CD4-positive, alpha-beta T cell (primary cell): Measurements from ENCODE around the gene SF3B4. TPM values are rescaled to one million over a fixed set of nuclear protein-coding genes. Genes with fewer than 3 reads are reported as not detected.
"Not testable (repeated sequence)": the region's sequence is repeated elsewhere in the genome, so short reads cannot be mapped to it uniquely, and the experiment has no call there.

ENCODE experiments used
- ATAC-seq: fragments of 200-7000 bp; cut with Tn5 transposase; one replicate; pipeline ENCODE4 v1.10.0; 2022; ENCODE audit warnings: mild to moderate bottlenecking; ENCODE audit not compliant: poor library complexity
- CTCF ChIA-PET: fragments of 350-600 bp; sonication (Branson Sonifier 250); formaldehyde crosslinking; loops from one replicate; lab custom pipeline; 2021; ENCODE audit warnings: antibody characterized with exemption, inconsistent platforms; lab: Charles Lee
- POLR2A ChIA-PET: fragments of 350-600 bp; sonication (Branson Sonifier 250); formaldehyde crosslinking; loops from one replicate; lab custom pipeline; 2021; ENCODE audit warnings: antibody characterized with exemption, inconsistent platforms; lab: Charles Lee
- DNase-seq, 14 experiments: peaks; one replicate each; pipeline ENCODE4 v3.0.0-alpha.2; 2013 to 2020; ENCODE audit warnings: mixed read lengths in 2 of 14
- H3K27ac ChIP-seq, 2 donors: one replicate each; pipeline versions ENCODE4 v1.5.1 to v1.7.0; 2013; ENCODE audit warnings: low read length in 2 of 2, low read depth in 1 of 2, mild to moderate bottlenecking in 1 of 2
- H3K27me3 ChIP-seq, 2 experiments: 1 replicate in 1 of 2; 2 replicates in 1 of 2; pipeline versions ENCODE4 v1.6.1 to v1.7.0; 2013; ENCODE audit warnings: low read length in 2 of 2, control low read depth in 1 of 2, mild to moderate bottlenecking in 1 of 2, moderate library complexity in 1 of 2; ENCODE audit not compliant: insufficient read depth in 2 of 2, control insufficient read depth in 1 of 2
- H3K36me3 ChIP-seq: one replicate; pipeline ENCODE4 v1.6.1; 2013; ENCODE audit warnings: low read length, control low read depth; ENCODE audit not compliant: insufficient read depth
- H3K4me1 ChIP-seq: one replicate; pipeline ENCODE4 v1.6.1; 2013; ENCODE audit warnings: low read length, control low read depth; ENCODE audit not compliant: insufficient read depth
- H3K4me3 ChIP-seq: one replicate; pipeline ENCODE4 v1.5.1; 2013; ENCODE audit warnings: mild to moderate bottlenecking, low read length, moderate library complexity
- H3K9me3 ChIP-seq, 2 experiments: 1 replicate in 1 of 2; 2 replicates in 1 of 2; pipeline versions ENCODE4 v1.6.1 to v1.7.0; 2013; ENCODE audit warnings: low read length in 2 of 2, mild to moderate bottlenecking in 2 of 2, control low read depth in 1 of 2, moderate library complexity in 1 of 2; ENCODE audit not compliant: control insufficient read depth in 1 of 2, insufficient read depth in 1 of 2
- H3K27ac Mint-ChIP-seq: one replicate; pipeline ENCODE4 v1.8.0; 2020; ENCODE audit warnings: mixed read lengths
- H3K27me3 Mint-ChIP-seq: one replicate; pipeline ENCODE4 v1.8.0; 2021; ENCODE audit warnings: mixed read lengths
- H3K36me3 Mint-ChIP-seq: one replicate; pipeline ENCODE4 v1.8.0; 2021; ENCODE audit warnings: low read depth, mixed read lengths
- H3K4me1 Mint-ChIP-seq: one replicate; pipeline ENCODE4 v1.8.0; 2021; ENCODE audit warnings: low read depth, mixed read lengths
- H3K4me3 Mint-ChIP-seq: one replicate; pipeline ENCODE4 v1.8.0; 2020; ENCODE audit warnings: mild to moderate bottlenecking, mixed read lengths
- H3K9me3 Mint-ChIP-seq: one replicate; pipeline ENCODE4 v1.8.0; 2020; ENCODE audit warnings: mixed read lengths
- intact Hi-C, 2 experiments: fragments of 100-400 bp; cut with DNase I in 1 of 2; cut with micrococcal nuclease in 1 of 2; formaldehyde crosslinking; loops; one replicate each; pipeline versions ENCODE4 v1.15.1 to v1.9.0; 2023 to 2025; cut with DNase I, micrococcal nuclease
- total RNA-seq, 174 experiments: library from RNA in 2 of 174; stranded (reverse) in 2 of 174; gene quantifications; one replicate each; pipeline ENCODE4 v1.2.3 and lab custom pipeline; 2021 to 2026
- TF ChIP-seq, protein P1 (sequence below): fragments of 200-600 bp; IDR thresholded peaks from one replicate; pipeline ENCODE4 v1.8.0; 2022; ENCODE audit warnings: antibody characterized with exemption, mild to moderate bottlenecking

SF3B4 gene
- total RNA-seq, 2 experiments from 2014 or later, result 38.0 to 38.6 TPM

DNA sequence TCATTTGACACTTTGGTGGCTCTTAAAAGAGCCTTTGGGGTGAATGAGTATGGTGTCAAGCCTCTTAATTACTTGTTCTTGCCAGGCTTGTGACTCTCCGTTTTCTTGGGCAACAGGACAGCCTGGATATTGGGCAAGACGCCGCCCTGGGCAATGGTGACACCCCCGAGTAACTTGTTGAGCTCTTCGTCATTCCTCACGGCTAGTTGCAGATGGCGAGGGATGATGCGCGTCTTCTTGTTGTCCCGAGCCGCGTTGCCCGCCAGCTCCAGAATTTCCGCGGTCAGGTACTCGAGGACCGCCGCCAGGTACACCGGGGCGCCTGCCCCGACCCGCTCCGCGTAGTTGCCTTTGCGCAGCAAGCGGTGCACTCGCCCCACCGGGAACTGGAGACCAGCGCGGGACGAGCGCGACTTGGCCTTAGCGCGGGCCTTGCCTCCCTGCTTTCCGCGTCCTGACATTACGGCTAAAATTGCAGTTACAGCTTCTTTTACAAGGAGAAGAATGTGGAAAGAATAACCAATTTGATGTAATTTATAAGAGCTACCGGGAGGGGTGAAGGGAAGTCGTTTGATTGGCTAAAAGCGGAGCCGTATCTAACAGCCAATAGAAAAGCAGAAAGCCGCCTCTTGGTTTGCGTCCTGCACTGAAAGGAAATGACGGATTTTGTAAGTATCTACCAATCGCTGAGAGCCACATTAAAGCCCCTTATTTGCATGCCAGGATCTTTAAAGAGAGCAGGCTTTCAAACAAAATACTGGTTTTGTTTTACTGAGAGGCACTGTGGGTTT lies 40.0 kb downstream of the SF3B4 start:
- Histone ChIP-seq H3K9me3 (peaks cover 0 to 3% of the 10 kb centered on the region in 2 experiments), H3K4me1 (peaks cover 31% of the 10 kb centered on the region), H3K36me3 (no peaks in the 10 kb centered on the region), H3K4me3 (peak overlapping the region; percentile 87), H3K27ac (peak overlapping the region; percentile 91 to 96), H3K27me3 (no peaks in the 10 kb centered on the region)
- ChIA-PET CTCF (interaction anchor here (1.2 to 1.8 kb wide), 6 partner anchors 9 to 299 kb away, joined by 3 to 6 read pairs (median 4); partner anchors contain the start of gene BOLA1), POLR2A (interaction anchor here (0.6 to 6.7 kb wide), 60 partner anchors 8 to 1394 kb away, joined by 3 to 259 read pairs (median 7); partner anchors contain the start of genes ANP32E, APH1A, BOLA1 and CERS2)
- Mint-ChIP-seq H3K4me1 (no peaks in the 10 kb centered on the region), H3K27me3 (no peaks in the 10 kb centered on the region), H3K36me3 (no peaks in the 10 kb centered on the region), H3K9me3 (no peaks in the 10 kb centered on the region), H3K27ac (no peak overlapping the region), H3K4me3 (no peak overlapping the region)
- DNase-seq (peak; percentile 47 to 98 (median 70)), ATAC-seq (peak; percentile 65)
- TF ChIP-seq, protein P1, sequence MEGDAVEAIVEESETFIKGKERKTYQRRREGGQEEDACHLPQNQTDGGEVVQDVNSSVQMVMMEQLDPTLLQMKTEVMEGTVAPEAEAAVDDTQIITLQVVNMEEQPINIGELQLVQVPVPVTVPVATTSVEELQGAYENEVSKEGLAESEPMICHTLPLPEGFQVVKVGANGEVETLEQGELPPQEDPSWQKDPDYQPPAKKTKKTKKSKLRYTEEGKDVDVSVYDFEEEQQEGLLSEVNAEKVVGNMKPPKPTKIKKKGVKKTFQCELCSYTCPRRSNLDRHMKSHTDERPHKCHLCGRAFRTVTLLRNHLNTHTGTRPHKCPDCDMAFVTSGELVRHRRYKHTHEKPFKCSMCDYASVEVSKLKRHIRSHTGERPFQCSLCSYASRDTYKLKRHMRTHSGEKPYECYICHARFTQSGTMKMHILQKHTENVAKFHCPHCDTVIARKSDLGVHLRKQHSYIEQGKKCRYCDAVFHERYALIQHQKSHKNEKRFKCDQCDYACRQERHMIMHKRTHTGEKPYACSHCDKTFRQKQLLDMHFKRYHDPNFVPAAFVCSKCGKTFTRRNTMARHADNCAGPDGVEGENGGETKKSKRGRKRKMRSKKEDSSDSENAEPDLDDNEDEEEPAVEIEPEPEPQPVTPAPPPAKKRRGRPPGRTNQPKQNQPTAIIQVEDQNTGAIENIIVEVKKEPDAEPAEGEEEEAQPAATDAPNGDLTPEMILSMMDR, result no peak
- intact Hi-C loops, result loop anchor here (1.0 to 2.0 kb wide), 4 partner anchors 12 to 163 kb away; partner anchors contain the start of genes BOLA1 (in 2 of the 2) and SF3B4 (in 2 of the 2)

DNA sequence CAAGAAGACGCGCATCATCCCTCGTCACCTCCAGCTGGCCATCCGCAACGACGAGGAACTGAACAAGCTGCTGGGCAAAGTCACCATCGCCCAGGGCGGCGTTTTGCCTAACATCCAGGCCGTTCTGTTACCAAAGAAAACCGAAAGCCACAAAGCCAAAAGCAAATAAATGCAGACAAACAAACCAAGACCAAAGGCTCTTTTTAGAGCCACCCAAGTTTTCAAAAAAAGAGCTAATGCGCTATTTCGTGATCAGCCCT lies 40.5 kb downstream of the SF3B4 start:
- intact Hi-C loops, ATAC-seq: not testable (repeated sequence)
- POLR2A ChIA-PET, result interaction anchor here (0.6 to 6.7 kb wide), 49 partner anchors 7 to 1088 kb away, joined by 3 to 259 read pairs (median 11); partner anchors contain the start of genes ANP32E, APH1A, BOLA1 and CERS2

DNA sequence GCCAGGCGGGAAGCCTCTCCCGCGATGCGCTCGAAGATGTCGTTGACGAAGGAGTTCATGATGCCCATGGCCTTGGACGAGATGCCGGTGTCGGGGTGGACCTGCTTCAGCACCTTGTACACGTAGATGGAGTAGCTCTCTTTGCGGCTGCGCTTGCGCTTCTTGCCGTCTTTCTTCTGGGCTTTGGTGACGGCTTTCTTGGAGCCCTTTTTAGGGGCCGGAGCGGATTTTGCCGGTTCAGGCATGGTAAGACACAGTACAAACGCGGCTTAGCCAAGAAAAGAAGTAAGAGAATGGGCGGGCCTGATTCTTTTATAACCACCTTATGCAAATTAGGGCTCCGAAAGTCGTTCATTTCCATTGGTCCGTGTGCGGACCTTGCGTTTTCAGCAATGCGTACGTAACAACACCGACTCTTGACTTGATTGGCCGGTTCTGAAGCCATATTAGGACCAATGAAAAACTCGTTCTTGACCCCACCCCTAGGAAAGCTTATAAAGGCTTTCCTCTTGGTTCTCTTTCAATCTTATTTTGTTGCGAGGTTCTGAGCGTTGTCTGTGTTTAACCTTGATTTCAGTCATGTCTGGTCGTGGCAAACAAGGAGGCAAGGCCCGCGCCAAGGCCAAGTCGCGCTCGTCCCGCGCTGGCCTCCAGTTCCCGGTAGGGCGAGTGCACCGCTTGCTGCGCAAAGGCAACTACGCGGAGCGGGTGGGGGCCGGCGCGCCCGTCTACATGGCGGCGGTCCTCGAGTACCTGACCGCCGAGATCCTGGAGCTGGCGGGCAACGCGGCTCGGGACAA lies 41.0 kb downstream of the SF3B4 start:
- Mint-ChIP-seq H3K27me3 (no peaks in the 10 kb centered on the region), H3K27ac (no peak overlapping the region), H3K9me3 (no peaks in the 10 kb centered on the region), H3K4me1 (peaks cover 10% of the 10 kb centered on the region), H3K4me3 (no peak overlapping the region), H3K36me3 (no peaks in the 10 kb centered on the region)
- Histone ChIP-seq H3K27me3 (no peaks in the 10 kb centered on the region), H3K27ac (peak overlapping the region; percentile 91 to 96), H3K4me3 (peak overlapping the region; percentile 87), H3K4me1 (peaks cover 31% of the 10 kb centered on the region), H3K36me3 (no peaks in the 10 kb centered on the region), H3K9me3 (peaks cover 0 to 3% of the 10 kb centered on the region in 2 experiments)
- peak; percentile 65 for ATAC-seq
- ChIA-PET POLR2A (interaction anchor here (0.6 to 6.7 kb wide), 53 partner anchors 9 to 1589 kb away, joined by 3 to 259 read pairs (median 10); partner anchors contain the start of genes ANP32E, APH1A, BOLA1 and CERS2), CTCF (interaction anchor here (1.2 to 1.8 kb wide), 3 partner anchors 13 to 43 kb away, joined by 4 to 5 read pairs (median 4); partner anchors contain the start of gene BOLA1)
- TF ChIP-seq, protein P1, result no peak
- peak; percentile 67 to 98 (median 82) for DNase-seq
- intact Hi-C loops, result no loop called here

More for the DNA sequence above, 40.5 kb downstream of the SF3B4 start:
- CTCF ChIA-PET, result interaction anchor here (1.2 to 1.8 kb wide), 3 partner anchors 13 to 43 kb away, joined by 4 to 5 read pairs (median 4); partner anchors contain the start of gene BOLA1
- H3K27ac ChIP-seq, result peak overlapping the region; percentile 91 to 96
- not testable (repeated sequence) for H3K27me3 ChIP-seq, H3K4me1 Mint-ChIP-seq, H3K36me3 ChIP-seq, H3K36me3 Mint-ChIP-seq, H3K4me3 Mint-ChIP-seq, DNase-seq, H3K9me3 Mint-ChIP-seq, H3K27ac Mint-ChIP-seq, H3K9me3 ChIP-seq, H3K27me3 Mint-ChIP-seq
- H3K4me1 ChIP-seq, result peaks cover 31% of the 10 kb centered on the region
- peak overlapping the region; percentile 87 for H3K4me3 ChIP-seq

DNA sequence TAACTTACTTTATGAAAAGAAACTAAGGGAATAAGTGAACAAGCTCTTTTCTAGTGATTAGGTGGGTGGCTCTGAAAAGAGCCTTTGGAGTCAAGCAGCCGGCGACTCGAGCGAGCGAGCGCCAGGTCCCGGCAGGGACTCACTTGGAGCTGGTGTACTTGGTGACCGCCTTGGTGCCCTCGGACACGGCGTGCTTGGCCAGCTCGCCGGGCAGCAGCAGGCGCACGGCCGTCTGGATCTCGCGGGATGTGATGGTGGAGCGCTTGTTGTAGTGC lies 41.5 kb downstream of the SF3B4 start:
- ChIA-PET POLR2A (interaction anchor here (0.6 to 6.7 kb wide), 38 partner anchors 9 to 1588 kb away, joined by 3 to 259 read pairs (median 14); partner anchors contain the start of genes ANP32E, BOLA1, CERS2 and CIART), CTCF (interaction anchor here (1.8 kb wide), 1 partner anchor 41 kb away, joined by 5 read pairs; no protein-coding TSS in a partner anchor)
- ATAC-seq, H3K27ac Mint-ChIP-seq, H3K4me3 Mint-ChIP-seq, H3K27me3 Mint-ChIP-seq, H3K9me3 Mint-ChIP-seq, H3K36me3 ChIP-seq, intact Hi-C loops, H3K27me3 ChIP-seq, H3K9me3 ChIP-seq, H3K36me3 Mint-ChIP-seq: not testable (repeated sequence)
- peak overlapping the region; percentile 72 to 77 for H3K27ac ChIP-seq
- H3K4me3 ChIP-seq, result peak overlapping the region; percentile 87
- peaks cover 31% of the 10 kb centered on the region for H3K4me1 ChIP-seq
- peak in 2 of 14 experiments; percentile 13 to 25 for DNase-seq
- peaks cover 15% of the 10 kb centered on the region for H3K4me1 Mint-ChIP-seq
